Measurements from ENCODE around the gene TLR4.

The TLR4 gene

DNA sequence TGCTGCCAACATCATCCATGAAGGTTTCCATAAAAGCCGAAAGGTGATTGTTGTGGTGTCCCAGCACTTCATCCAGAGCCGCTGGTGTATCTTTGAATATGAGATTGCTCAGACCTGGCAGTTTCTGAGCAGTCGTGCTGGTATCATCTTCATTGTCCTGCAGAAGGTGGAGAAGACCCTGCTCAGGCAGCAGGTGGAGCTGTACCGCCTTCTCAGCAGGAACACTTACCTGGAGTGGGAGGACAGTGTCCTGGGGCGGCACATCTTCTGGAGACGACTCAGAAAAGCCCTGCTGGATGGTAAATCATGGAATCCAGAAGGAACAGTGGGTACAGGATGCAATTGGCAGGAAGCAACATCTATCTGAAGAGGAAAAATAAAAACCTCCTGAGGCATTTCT lies 10.1 kb downstream of the TLR4 start:
- H3K4me3 ChIP-seq (ENCODE audit: extremely low read depth, insufficient read depth, low read length, poor library complexity, severe bottlenecking), result no peak overlapping the region
- H3K36me3 ChIP-seq (ENCODE audit: control insufficient read depth, insufficient read depth, low read length), result peaks cover 59% of the 10 kb centered on the region
- no peaks in the 10 kb centered on the region for H3K4me1 ChIP-seq (ENCODE audit: control insufficient read depth, insufficient read depth, low read length, poor library complexity, severe bottlenecking)
- no peaks in the 10 kb centered on the region for H3K9me3 ChIP-seq (ENCODE audit: control insufficient read depth, low read length)
- 88 to 92% methylated on average over 3 to 5 of the region's 6 CpGs for WGBS, 2 experiments (ENCODE audit: insufficient coverage in 2 of 2)
- H3K27ac ChIP-seq (ENCODE audit: low read depth, low read length, severe bottlenecking), result no peak overlapping the region

DNA sequence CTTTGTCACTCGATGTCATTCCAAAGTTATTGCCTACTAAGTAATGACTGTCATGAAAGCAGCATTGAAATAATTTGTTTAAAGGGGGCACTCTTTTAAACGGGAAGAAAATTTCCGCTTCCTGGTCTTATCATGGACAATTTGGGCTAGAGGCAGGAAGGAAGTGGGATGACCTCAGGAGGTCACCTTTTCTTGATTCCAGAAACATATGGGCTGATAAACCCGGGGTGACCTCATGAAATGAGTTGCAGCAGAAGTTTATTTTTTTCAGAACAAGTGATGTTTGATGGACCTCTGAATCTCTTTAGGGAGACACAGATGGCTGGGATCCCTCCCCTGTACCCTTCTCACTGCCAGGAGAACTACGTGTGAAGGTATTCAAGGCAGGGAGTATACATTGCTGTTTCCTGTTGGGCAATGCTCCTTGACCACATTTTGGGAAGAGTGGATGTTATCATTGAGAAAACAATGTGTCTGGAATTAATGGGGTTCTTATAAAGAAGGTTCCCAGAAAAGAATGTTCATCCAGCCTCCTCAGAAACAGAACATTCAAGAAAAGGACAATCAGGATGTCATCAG lies 11.3 kb downstream of the TLR4 start:
- Histone ChIP-seq H3K4me3 (ENCODE audit: extremely low read depth, insufficient read depth, low read length, poor library complexity, severe bottlenecking) (no peak overlapping the region), H3K4me1 (ENCODE audit: control insufficient read depth, insufficient read depth, low read length, poor library complexity, severe bottlenecking) (no peaks in the 10 kb centered on the region), H3K36me3 (ENCODE audit: control insufficient read depth, insufficient read depth, low read length) (peaks cover 48% of the 10 kb centered on the region), H3K27ac (ENCODE audit: low read depth, low read length, severe bottlenecking) (no peak overlapping the region), H3K9me3 (ENCODE audit: control insufficient read depth, low read length) (no peaks in the 10 kb centered on the region)
- WGBS, 2 experiments (ENCODE audit: insufficient coverage in 2 of 2), result 95 to 96% methylated on average over 3 to 4 of the region's 5 CpGs

DNA sequence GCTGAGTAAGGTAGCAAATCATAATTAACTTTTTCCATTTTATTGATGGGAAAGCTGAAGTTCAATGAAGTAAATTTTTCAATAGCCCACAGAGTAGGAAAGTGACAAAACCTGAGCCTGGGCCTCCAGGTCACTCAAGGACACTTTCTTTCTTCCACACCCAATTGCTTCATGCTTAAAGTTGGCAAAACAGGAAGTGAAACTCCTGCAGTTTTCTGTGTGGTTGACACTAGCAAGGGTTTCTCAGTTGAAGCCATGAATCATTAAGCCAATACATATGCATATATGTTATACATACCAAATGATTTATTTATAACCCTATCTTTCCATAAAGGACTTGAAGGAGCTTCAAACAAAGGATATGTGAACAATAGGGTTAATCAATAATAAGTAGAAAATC lies 13.9 kb downstream of the TLR4 start:
- no peak overlapping the region for H3K4me3 ChIP-seq (ENCODE audit: extremely low read depth, insufficient read depth, low read length, poor library complexity, severe bottlenecking)
- H3K36me3 ChIP-seq (ENCODE audit: control insufficient read depth, insufficient read depth, low read length), result peaks cover 22% of the 10 kb centered on the region
- H3K4me1 ChIP-seq (ENCODE audit: control insufficient read depth, insufficient read depth, low read length, poor library complexity, severe bottlenecking), result no peaks in the 10 kb centered on the region
- H3K9me3 ChIP-seq (ENCODE audit: control insufficient read depth, low read length), result no peaks in the 10 kb centered on the region
- H3K27ac ChIP-seq (ENCODE audit: low read depth, low read length, severe bottlenecking), result no peak overlapping the region

DNA sequence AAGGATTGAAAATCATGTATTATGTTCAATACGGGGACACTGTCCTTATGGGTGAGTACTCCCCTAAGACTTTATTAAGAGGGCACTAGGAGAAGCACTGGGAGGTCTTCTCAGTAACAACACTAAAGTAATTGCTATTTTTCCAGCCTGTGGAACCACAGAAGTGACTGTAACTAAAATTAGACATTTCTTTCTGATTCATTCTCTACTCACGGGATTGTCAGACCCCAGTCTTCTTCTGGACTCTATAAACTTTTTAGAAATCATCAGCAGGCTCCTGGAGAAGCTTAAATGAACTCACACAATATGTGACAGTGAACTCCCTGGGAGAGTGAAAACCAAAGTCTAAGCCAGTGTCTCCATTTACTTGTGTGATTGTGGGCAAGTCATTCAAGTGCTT lies 14.5 kb downstream of the TLR4 start:
- Histone ChIP-seq H3K36me3 (ENCODE audit: control insufficient read depth, insufficient read depth, low read length) (peaks cover 16% of the 10 kb centered on the region), H3K4me3 (ENCODE audit: extremely low read depth, insufficient read depth, low read length, poor library complexity, severe bottlenecking) (no peak overlapping the region), H3K27ac (ENCODE audit: low read depth, low read length, severe bottlenecking) (no peak overlapping the region), H3K9me3 (ENCODE audit: control insufficient read depth, low read length) (no peaks in the 10 kb centered on the region), H3K4me1 (ENCODE audit: control insufficient read depth, insufficient read depth, low read length, poor library complexity, severe bottlenecking) (no peaks in the 10 kb centered on the region)
- 82% methylated on average over 1 of the region's 2 CpGs; no CpG with 5 or more reads in 1 of the 2 experiments for WGBS, 2 experiments (ENCODE audit: insufficient coverage in 2 of 2)

DNA sequence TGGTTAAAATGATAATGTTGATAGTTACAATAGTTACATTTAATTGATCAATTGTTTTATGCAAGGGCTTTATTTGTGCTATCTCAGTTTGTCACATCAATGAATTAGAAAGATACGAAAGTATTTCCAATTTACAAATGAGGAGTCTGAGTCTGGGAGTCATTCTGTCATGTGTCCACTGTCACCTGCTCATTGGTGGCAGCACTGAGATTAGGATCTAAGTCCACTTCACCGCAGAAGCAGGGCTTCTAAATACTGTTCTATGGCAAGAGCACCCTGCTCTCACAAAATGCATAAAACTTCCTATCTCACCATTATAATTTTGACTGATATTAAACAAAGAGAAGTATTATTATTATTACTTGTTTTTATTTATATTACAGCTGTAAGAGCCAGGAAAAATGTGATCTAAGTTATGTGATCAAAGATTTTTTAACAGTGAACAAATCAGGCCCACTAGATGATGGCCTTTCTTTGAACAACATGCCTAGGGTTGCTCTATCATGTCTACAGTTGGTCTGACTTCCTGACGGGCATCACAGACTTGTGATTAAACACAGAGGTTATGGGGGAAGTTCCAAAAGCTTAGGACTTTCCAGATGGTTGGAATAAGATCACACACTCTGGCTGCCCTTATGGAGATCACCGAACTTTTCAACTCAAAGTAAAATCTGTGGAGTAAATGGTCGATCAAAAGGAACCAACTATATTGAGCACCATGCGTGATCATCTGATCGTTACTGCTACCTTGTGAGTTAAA lies 15.1 kb downstream of the TLR4 start:
- H3K4me3 ChIP-seq (ENCODE audit: extremely low read depth, insufficient read depth, low read length, poor library complexity, severe bottlenecking), result no peak overlapping the region
- WGBS, 2 experiments (ENCODE audit: insufficient coverage in 2 of 2), result 89 to 93% methylated on average over 5 of the region's 7 CpGs

DNA sequence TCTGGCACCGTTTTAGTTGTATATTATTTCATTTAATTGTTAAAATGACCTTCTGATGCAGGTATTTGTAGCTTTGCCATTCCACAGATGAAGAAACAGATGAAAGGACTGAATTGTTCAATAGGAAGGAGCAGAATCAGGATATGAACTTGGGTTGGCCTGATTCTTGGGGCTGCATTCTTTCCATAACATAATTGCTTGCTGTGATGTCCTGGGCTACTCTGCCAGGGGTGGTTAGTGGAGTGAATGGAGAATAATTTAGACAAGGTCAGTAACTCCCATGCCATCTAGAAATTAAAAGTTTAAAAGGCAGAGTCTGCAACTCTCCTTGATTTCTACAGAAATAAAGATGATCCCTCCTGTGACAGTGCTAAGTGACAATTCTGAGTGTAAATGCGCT lies 15.9 kb downstream of the TLR4 start:
- Histone ChIP-seq H3K4me3 (ENCODE audit: extremely low read depth, insufficient read depth, low read length, poor library complexity, severe bottlenecking) (no peak overlapping the region), H3K9me3 (ENCODE audit: control insufficient read depth, low read length) (no peaks in the 10 kb centered on the region), H3K4me1 (ENCODE audit: control insufficient read depth, insufficient read depth, low read length, poor library complexity, severe bottlenecking) (no peaks in the 10 kb centered on the region), H3K36me3 (ENCODE audit: control insufficient read depth, insufficient read depth, low read length) (peaks cover 5% of the 10 kb centered on the region), H3K27ac (ENCODE audit: low read depth, low read length, severe bottlenecking) (no peak overlapping the region)
- no CpG with 5 or more reads among the region's 2 CpGs for WGBS, 2 experiments (ENCODE audit: insufficient coverage in 2 of 2)

More for the DNA sequence above, 15.1 kb downstream of the TLR4 start:
- H3K36me3 ChIP-seq (ENCODE audit: control insufficient read depth, insufficient read depth, low read length), result peaks cover 9% of the 10 kb centered on the region
- H3K4me1 ChIP-seq (ENCODE audit: control insufficient read depth, insufficient read depth, low read length, poor library complexity, severe bottlenecking), result no peaks in the 10 kb centered on the region
- no peak overlapping the region for H3K27ac ChIP-seq (ENCODE audit: low read depth, low read length, severe bottlenecking)
- H3K9me3 ChIP-seq (ENCODE audit: control insufficient read depth, low read length), result no peaks in the 10 kb centered on the region

DNA sequence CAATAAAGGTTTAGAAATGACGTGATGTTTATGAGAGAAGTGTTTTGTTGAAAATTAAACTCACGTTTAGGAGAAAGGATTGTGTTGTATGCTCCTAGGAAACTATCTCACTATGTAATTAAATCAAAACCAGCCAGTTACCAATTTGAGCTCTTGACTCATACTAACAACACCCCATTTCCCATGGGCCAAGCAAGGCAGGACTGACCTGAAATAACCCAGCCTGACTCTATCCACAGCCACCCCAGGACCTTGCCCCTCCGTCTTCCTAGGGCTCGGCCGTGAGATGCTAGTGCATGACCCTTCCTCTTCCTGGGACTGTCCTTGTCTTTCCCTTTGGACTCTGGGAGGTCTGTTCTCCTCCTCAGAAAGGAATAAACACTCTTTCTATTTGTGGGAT lies 16.4 kb downstream of the TLR4 start:
- H3K27ac ChIP-seq (ENCODE audit: low read depth, low read length, severe bottlenecking), result no peak overlapping the region
- H3K36me3 ChIP-seq (ENCODE audit: control insufficient read depth, insufficient read depth, low read length), result peaks cover 1% of the 10 kb centered on the region
- no peaks in the 10 kb centered on the region for H3K9me3 ChIP-seq (ENCODE audit: control insufficient read depth, low read length)
- H3K4me3 ChIP-seq (ENCODE audit: extremely low read depth, insufficient read depth, low read length, poor library complexity, severe bottlenecking), result no peak overlapping the region
- no peaks in the 10 kb centered on the region for H3K4me1 ChIP-seq (ENCODE audit: control insufficient read depth, insufficient read depth, low read length, poor library complexity, severe bottlenecking)
- WGBS, 2 experiments (ENCODE audit: insufficient coverage in 2 of 2), result 96 to 100% methylated on average over 2 to 5 of the region's 5 CpGs

DNA sequence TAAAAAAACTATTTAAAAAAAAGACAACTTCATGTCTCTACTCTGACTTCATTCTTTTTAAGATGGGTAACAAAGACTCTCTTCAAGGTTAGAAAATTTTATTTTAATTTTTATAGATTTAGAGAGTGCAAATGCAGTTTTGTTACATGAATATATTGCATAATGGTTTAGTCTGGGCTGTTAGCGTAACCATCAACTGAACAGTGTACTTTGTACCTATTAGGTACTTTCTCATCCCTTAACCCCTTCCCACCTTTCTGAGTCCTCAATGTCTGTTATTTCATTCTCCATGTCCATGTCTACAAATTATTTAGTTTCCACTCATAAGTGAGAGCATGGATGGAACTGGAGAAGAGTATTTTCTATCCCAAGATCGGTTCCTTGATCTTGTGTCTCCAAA lies 16.8 kb downstream of the TLR4 start:
- no peak overlapping the region for H3K27ac ChIP-seq (ENCODE audit: low read depth, low read length, severe bottlenecking)
- H3K4me1 ChIP-seq (ENCODE audit: control insufficient read depth, insufficient read depth, low read length, poor library complexity, severe bottlenecking), result no peaks in the 10 kb centered on the region
- no peak overlapping the region for H3K4me3 ChIP-seq (ENCODE audit: extremely low read depth, insufficient read depth, low read length, poor library complexity, severe bottlenecking)
- no peaks in the 10 kb centered on the region for H3K9me3 ChIP-seq (ENCODE audit: control insufficient read depth, low read length)
- 100% methylated on average over 1 of the region's 2 CpGs; no CpG with 5 or more reads in 1 of the 2 experiments for WGBS, 2 experiments (ENCODE audit: insufficient coverage in 2 of 2)
- no peaks in the 10 kb centered on the region for H3K36me3 ChIP-seq (ENCODE audit: control insufficient read depth, insufficient read depth, low read length)

DNA sequence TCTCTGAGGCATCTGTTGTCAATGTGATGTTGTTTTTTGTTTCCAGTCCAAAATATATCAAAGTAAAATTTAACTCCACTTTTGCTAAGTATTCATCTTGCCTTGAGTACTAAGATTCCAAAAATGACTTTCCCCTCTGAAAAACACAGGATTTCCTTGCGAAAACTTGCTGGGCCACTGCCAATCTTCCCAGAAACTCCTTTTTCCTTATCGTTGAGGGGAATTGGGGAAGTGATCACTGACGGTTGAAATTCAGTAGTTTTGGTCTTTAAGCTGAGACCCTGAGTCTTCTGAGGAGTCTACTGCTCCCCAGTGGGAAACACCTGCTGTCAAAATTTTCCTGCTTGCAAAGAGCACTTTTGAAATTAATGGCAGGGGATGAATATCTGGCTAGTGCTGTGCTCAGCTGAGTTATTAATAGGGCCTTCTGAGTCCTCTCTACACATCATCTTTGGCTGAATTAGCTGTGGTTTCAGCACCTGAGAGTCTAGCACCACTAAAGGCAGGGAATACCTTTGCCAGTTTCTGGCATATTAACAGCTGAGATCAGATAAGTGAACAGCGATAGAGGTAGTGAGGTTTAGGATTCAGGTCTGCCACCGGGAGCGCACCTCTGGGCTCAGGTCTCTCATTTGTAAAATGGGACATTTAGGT lies 18.0 kb downstream of the TLR4 start:
- no peaks in the 10 kb centered on the region for H3K4me1 ChIP-seq (ENCODE audit: control insufficient read depth, insufficient read depth, low read length, poor library complexity, severe bottlenecking)
- 89 to 92% methylated on average over 5 to 6 of the region's 6 CpGs for WGBS, 2 experiments (ENCODE audit: insufficient coverage in 2 of 2)
- H3K4me3 ChIP-seq (ENCODE audit: extremely low read depth, insufficient read depth, low read length, poor library complexity, severe bottlenecking), result no peak overlapping the region
- no peaks in the 10 kb centered on the region for H3K36me3 ChIP-seq (ENCODE audit: control insufficient read depth, insufficient read depth, low read length)
- H3K27ac ChIP-seq (ENCODE audit: low read depth, low read length, severe bottlenecking), result no peak overlapping the region
- no peaks in the 10 kb centered on the region for H3K9me3 ChIP-seq (ENCODE audit: control insufficient read depth, low read length)

DNA sequence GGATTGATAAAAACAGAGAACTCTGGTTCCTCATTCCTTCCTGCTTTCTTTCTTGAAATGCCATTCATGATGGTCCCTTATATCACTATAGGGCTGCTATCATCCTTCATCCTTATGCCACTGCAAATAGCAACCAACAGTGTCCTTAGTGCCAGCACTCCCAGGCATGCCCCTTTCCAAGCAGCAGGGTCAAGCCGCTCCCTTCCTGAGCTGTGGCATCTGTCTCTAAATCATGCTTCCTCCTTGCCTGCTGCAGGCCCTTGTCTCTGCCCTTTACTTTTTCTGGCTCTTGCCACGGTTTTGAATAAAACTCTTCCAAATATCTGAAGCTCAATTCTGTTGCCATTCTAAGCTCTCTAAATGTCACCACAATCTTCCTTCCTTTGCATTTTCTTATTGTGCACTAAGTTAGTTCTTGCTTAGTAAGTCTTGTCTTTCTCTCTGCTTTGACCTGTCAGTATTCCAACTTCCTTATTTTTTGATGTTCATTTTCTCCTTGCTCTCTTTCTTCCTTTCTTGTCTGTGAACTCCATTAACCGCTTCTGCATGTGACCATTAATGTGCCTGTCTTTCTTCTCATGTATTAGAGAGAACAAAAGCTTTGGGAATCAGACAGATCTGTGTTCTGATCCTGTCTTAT lies 19.9 kb downstream of the TLR4 start:
- no peaks in the 10 kb centered on the region for H3K36me3 ChIP-seq (ENCODE audit: control insufficient read depth, insufficient read depth, low read length)
- 76 to 89% methylated on average over 2 to 3 of the region's 3 CpGs for WGBS, 2 experiments (ENCODE audit: insufficient coverage in 2 of 2)

More for the DNA sequence above, 19.9 kb downstream of the TLR4 start:
- peak overlapping the region; percentile 6 for H3K27ac ChIP-seq (ENCODE audit: low read depth, low read length, severe bottlenecking)
- H3K9me3 ChIP-seq (ENCODE audit: control insufficient read depth, low read length), result no peaks in the 10 kb centered on the region
- no peak overlapping the region for H3K4me3 ChIP-seq (ENCODE audit: extremely low read depth, insufficient read depth, low read length, poor library complexity, severe bottlenecking)
- no peaks in the 10 kb centered on the region for H3K4me1 ChIP-seq (ENCODE audit: control insufficient read depth, insufficient read depth, low read length, poor library complexity, severe bottlenecking)

Data from mesodermal cell (in vitro differentiated cells).